GM21381 (cell line): ENCODE data around the gene SYTL2.
"Not testable (repeated sequence)": the region's sequence is repeated elsewhere in the genome, so short reads cannot be mapped to it uniquely, and the experiment has no call there.

ENCODE experiments used
- ATAC-seq: cut with Tn5 transposase; IDR thresholded peaks from one replicate; pipeline ENCODE4 v1.9.1; 2021; ENCODE audit warnings: mild to moderate bottlenecking, moderate library complexity; ENCODE audit not compliant: unreplicated experiment

Gene SYTL2

GRCh38 chr11:85810871-85811611, at the start of gene SYTL2:
TSS of gene SYTL2 (minus strand) at chr11:85811141. CDS start at chr11:85757725, 53,416 bp downstream.
- ATAC-seq, result peak; percentile 95

- not testable (repeated sequence) for ATAC-seq
Observed at GRCh38 chr11:85859541-85859940, 48.6 kb upstream of the SYTL2 start.

GRCh38 chr11:85857098-85857497, 46.2 kb upstream of the SYTL2 start:
- no peak for ATAC-seq

- no peak for ATAC-seq
Observed at GRCh38 chr11:85855341-85855656, 44.4 kb upstream of the SYTL2 start, which contains the start of gene CCDC83. TSS of gene CCDC83 (plus strand) at chr11:85855383. CDS start at chr11:85865124, 9,741 bp downstream.

GRCh38 chr11:85854557-85855340, 43.8 kb upstream of the SYTL2 start:
- ATAC-seq, result peak; percentile 99

GRCh38 chr11:85854212-85854556, 43.2 kb upstream of the SYTL2 start:
- no peak for ATAC-seq

GRCh38 chr11:85853541-85853940, 42.6 kb upstream of the SYTL2 start:
- not testable (repeated sequence) for ATAC-seq

GRCh38 chr11:85852754-85853153, 41.8 kb upstream of the SYTL2 start:
- ATAC-seq, result not testable (repeated sequence)

GRCh38 chr11:85848556-85848955, 37.6 kb upstream of the SYTL2 start:
- no peak for ATAC-seq

GRCh38 chr11:85848006-85848405, 37.1 kb upstream of the SYTL2 start:
- no peak for ATAC-seq

- no peak for ATAC-seq
Observed at GRCh38 chr11:85847436-85847835, 36.5 kb upstream of the SYTL2 start.

GRCh38 chr11:85845124-85845631, 34.2 kb upstream of the SYTL2 start:
- ATAC-seq, result no peak

GRCh38 chr11:85844439-85845123, 33.6 kb upstream of the SYTL2 start:
- no peak for ATAC-seq

- ATAC-seq, result no peak
Observed at GRCh38 chr11:85843929-85844328, 33.0 kb upstream of the SYTL2 start.

- not testable (repeated sequence) for ATAC-seq
Observed at GRCh38 chr11:85840932-85841331, 30.0 kb upstream of the SYTL2 start.

GRCh38 chr11:85835729-85836128, 24.8 kb upstream of the SYTL2 start:
- ATAC-seq, result no peak

GRCh38 chr11:85835263-85835662, 24.3 kb upstream of the SYTL2 start:
- ATAC-seq, result no peak

GRCh38 chr11:85831050-85831449, 20.1 kb upstream of the SYTL2 start:
- no peak for ATAC-seq

- no peak for ATAC-seq
Observed at GRCh38 chr11:85829172-85829571, 18.2 kb upstream of the SYTL2 start.

GRCh38 chr11:85828640-85828978, 17.7 kb upstream of the SYTL2 start:
- no peak for ATAC-seq

GRCh38 chr11:85827748-85828639, 17.1 kb upstream of the SYTL2 start:
- ATAC-seq, result no peak
